ENCODE data around the gene TTLL11.

GRCh38 chr9:121784731-121785411 lies 308.2 kb downstream of the TTLL11 start:
- TF ChIP-seq EZH2 (IDR thresholded peaks at IDR 0.05; ENCODE audit: insufficient read depth, low read length), result no peak
- TF ChIP-seq, protein P1, sequence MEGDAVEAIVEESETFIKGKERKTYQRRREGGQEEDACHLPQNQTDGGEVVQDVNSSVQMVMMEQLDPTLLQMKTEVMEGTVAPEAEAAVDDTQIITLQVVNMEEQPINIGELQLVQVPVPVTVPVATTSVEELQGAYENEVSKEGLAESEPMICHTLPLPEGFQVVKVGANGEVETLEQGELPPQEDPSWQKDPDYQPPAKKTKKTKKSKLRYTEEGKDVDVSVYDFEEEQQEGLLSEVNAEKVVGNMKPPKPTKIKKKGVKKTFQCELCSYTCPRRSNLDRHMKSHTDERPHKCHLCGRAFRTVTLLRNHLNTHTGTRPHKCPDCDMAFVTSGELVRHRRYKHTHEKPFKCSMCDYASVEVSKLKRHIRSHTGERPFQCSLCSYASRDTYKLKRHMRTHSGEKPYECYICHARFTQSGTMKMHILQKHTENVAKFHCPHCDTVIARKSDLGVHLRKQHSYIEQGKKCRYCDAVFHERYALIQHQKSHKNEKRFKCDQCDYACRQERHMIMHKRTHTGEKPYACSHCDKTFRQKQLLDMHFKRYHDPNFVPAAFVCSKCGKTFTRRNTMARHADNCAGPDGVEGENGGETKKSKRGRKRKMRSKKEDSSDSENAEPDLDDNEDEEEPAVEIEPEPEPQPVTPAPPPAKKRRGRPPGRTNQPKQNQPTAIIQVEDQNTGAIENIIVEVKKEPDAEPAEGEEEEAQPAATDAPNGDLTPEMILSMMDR (IDR thresholded peaks at IDR 0.05; ENCODE audit: insufficient read depth, low read depth, low read length), result no peak
